Adipose tissue (tissue), 3 donors: ENCODE measurements around the gene KRT78. TPM values are rescaled to one million over a fixed set of nuclear protein-coding genes. Genes with fewer than 3 reads are reported as not detected.

Experiments
- H3K27ac ChIP-seq: one replicate; pipeline ENCODE4 v1.5.1; 2013; ENCODE audit warnings: low read depth, low read length
- WGBS, 3 donors: extraction: QIAGEN DNeasy Blood & Tissue Kit; methylation state at CpG; one replicate each; pipeline ENCODE4 v1.1.7; 2013; 5-methylcytosine and 5-hydroxymethylcytosine counted together
- polyA plus RNA-seq, 3 donors: library from polyadenylated mRNA; stranded (reverse); fragments of 200-250 nt; gene quantifications; one replicate each; pipeline ENCODE4 v1.2.3, GENCODE V29; 2013
- donor health status: healthy with polysubstance abuse.
- donor health status: Bipolar disorder and iron deficiency.
- donor health status: healthy.

KRT78 gene
- polyA plus RNA-seq, 3 donors = 0.12 to 0.98 TPM; not detected in 1

DNA sequence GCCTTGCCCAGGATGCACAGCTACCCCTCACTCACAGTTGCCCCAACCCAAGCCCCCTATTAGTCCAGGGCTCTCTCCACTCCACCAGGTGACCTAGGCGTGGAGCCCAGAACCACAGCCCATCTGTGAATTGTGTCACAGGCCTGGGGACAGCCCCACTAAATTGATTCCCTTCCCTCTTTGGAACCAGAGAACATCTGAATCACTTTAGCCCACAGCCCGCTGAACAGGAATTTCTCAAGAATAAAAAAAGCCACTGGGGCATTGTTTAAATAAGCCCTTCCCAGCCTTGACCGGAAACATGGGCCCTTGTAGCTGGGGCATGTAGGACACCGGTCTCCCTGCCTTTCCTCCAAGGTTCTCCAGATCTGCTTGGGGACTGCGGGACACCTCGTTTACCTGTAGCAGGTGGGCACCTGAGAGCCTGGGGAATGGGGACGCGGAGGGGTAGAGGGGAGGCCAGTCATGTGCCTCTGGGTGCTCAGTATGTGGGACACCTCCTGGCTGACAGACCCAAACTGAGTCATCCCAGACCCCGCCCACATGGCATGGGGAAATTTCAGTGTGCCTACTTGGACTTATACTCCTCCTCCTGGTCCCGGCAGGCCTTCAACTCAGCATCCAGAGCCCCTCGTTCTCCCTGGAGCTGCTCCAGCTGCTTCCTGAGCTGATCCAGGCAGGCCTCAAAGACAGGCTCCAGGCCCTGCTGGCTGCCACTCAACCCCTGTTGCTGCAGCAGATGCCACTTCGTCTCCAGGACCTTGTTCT, 1.3 kb downstream of the KRT78 start:
- 77 to 87% (median 81%) methylated on average over 12 of the region's 12 CpGs for WGBS, 3 donors

GRCh38 chr12:52846356-52846970, 2.3 kb downstream of the KRT78 start:
- H3K27ac ChIP-seq = no peak overlapping the region
- whole genome bisulfite sequencing, 3 donors = 78 to 82% (median 82%) methylated on average over 8 of the region's 8 CpGs

More for the DNA sequence above, 1.3 kb downstream of the KRT78 start:
- no peak overlapping the region for H3K27ac ChIP-seq

DNA sequence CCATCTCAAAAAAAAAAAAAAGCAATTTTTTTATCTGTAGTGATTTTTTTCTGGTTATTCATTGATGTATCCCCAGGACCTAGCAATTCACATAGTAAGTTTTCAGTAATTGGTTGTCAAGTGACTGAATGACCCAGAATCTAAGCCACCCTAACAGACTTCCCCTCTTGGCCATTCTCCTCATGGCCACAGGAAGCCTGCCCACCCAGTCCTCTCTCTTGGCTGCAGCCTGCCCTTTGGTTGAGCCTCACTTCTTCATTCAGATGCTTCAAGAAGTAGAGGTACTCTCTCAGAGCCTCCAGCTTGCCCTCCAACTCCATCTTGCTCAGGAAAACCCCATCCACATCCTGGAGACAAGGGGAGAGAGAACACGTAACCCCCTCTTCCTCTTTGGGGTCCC, 2.8 kb downstream of the KRT78 start:
- H3K27ac ChIP-seq = no peak overlapping the region
- WGBS, 3 donors = 50 to 100% (median 77%) methylated on average over 1 of the region's 1 CpG

DNA sequence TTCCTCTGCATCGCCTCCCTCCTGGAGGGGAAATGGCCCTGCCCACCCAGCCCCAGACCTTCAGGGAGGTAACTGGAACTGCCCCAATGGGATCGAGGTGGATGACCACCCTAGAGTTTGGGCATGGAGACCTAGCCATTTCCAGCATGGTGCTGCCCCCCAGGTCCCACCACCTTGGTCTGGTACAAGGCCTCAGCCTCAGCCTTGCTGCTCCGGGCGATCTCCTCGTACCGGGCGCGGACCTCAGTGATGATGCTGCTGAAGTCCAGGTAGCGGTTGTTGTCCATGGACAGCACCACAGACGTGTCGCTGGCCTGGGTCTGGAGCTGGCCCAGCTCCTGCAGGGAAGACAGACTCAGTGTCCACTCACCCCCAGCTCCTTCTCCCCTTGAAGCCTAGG, 4.4 kb downstream of the KRT78 start:
- no peak overlapping the region for H3K27ac ChIP-seq
- WGBS, 3 donors = 89 to 96% (median 93%) methylated on average over 11 of the region's 11 CpGs

DNA sequence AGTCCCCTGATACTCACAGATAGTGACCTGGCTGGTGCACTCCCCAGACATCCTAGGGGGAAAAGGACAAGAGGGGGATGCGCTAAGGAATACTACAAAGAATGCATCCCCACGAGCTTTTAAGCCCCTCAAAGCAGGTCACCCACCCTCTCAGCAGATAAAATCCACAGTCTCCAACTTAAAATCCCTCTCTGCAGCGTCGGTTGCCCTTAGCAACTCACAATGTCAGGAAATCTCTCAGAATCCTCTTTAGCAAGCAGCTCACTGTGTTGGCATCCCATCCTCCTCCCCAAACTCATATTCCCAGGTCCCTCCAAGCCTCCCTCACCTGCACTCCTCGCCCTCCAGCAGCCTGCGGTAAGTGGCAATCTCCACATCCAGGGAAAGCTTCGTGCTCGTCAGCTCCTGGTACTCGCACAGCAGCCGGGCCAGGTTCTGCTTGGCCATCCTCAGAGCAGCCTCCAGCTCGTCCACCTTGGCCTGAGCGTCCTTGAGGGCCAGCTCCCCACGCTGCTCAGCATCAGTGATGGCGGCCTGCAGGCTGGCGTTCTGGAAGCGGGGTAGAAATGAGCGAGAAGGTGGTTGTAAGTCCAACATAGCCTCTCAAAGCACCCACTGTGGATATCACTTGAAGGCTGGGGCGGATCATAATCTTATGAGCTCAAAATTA, 9.2 kb downstream of the KRT78 start:
- no peak overlapping the region for H3K27ac ChIP-seq
- 73 to 84% (median 80%) methylated on average over 18 of the region's 18 CpGs for WGBS, 3 donors

DNA sequence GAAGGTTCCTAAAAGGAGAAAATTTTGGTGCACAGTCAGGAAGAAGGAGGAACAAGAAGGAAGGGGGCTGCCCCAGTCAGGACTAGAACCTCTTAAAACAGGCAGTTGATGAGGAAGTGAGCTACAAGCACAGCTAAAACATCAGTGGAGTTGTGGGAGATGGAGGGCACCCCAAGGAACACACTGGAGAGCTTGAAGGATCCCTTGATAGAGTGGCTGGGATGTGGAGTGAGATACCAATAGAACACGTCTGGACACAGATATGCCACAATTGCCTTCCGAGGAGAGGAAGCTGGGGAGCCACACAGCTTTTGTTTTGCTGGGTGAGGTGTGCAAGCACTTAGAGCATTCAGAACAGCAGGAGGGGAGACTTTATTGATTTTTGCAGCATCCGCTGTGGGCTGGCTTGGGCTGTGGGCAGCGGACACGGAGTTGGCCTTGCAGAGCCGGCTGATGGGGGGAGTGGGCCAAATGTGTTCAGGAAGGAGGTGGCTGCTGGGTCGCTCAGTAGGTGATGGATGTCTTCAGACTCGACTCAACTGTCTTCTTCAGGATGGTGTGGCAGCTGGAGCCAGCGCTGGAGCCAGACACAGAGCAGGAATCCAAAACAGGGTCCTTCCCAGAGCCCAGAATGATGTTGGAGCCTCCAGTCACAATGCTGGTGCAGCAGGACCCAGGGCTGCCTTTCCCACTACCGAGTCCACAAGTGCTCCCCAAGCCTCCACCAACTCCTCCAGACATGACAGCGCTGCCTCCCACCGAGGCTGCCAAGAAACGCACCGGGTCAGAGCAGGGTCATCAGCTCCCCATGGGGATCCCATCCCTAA, 10.0 kb downstream of the KRT78 start:
- H3K27ac ChIP-seq = no peak overlapping the region
- 43 to 57% (median 54%) methylated on average over 14 of the region's 14 CpGs for WGBS, 3 donors

DNA sequence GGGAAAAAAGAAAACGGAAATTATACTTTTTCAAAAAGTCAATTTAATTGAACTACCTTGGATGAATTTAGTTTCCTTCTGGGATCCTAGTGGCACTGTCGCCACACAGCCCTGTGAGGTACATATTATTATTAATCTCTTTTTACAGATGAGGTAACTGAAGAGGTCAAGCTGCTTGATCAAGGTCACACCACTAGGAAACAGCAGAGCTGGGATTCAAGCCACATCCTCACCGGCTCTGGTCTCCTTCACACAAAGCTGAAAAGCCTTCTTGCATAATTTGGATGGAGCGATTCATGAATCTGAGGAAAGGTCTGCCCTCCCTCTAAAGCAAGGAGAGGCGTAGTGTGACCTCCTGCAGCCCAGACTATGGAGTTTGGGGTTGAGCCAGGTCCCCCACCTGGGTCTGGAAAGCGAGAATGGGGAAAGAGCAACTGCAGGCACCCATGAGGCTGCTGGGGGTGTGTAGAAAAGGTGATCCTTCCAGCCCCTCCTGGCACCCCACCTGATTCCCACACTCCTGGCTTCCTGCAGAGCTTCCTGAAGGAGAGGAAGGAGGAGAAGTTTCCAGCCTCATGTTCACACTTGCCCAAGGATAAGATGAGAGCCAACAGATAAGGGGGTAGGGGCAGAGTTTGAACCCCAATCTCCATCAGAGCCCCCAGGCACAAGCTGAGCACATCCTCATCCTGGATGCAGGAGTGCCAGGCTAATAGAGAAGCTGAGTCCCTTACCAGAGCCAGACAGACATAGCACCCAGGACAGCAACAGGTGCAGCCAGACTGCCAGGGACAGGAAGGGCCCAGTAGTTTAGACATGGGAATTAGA, 10.8 kb downstream of the KRT78 start:
- WGBS, 3 donors = 69 to 83% (median 79%) methylated on average over 6 of the region's 6 CpGs
- H3K27ac ChIP-seq = no peak overlapping the region

GRCh38 chr12:52837413-52837741, 11.4 kb downstream of the KRT78 start:
- WGBS, 3 donors = 68 to 82% (median 78%) methylated on average over 9 of the region's 9 CpGs

DNA sequence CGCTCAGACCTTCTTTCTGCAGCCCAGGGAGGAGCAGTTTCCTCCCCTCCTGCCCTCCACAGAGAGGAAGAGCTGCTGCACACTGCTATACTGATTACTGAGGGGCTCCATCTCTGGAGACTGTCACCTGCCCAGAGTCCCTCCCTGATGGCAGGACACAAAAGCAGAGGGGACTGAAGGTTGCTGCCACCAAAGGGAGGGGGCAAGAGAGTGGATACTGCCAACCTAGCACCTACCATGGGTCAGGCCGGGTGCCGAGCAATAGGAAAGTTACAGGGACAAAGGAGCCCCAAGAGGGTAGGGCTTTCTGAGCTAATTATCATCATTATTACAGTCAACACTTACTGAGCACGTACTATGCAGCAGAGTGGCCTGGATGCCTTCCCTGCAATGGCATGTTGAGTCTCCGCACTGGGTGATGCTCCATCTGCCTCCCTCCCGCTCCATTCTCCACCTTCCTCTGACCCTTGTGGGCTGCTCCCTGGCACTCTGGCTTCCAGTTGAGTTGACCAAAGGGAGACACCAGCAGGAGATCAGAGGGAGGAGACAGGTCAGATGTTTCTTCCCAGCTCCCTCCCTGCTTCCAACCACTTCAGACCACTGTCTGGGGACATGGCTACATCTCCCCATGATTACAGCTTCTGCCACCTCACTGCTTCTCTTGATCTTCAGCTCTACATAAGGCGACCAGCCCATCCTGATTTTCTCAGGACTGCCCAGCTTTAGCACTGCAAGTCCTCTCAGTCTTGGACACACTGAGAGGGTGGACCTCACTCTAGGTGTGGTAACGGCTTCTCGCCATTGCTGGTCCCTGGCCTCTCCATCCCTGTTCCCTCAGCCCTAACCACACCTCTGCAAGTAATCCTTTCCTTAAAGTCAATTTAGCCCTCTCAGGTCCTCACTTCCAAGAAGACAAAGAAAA, 12.0 kb downstream of the KRT78 start:
- 79 to 90% (median 85%) methylated on average over 9 of the region's 9 CpGs for WGBS, 3 donors
- no peak overlapping the region for H3K27ac ChIP-seq

More at GRCh38 chr12:52837413-52837741, 11.4 kb downstream of the KRT78 start:
- H3K27ac ChIP-seq = no peak overlapping the region

DNA sequence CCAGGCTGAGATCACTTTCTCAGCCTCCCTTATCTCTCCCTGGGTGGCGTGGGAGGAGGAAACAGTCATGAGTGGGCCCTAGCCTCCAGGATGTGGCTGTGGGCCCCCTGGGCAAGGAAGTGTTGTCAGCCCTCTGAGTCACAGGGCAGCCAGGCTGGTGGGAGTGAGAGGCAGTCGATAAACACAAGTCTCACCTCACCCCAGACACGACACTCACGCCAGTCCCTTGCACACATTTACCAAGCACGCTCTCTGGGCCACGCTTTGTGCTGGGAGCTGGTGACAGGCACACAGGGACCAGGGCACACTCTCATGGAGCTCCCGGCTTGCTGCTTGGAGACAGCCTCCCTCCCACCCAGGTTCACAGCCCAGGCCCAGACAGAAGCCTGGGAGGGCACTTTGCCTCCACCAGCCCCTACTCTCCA, 12.7 kb downstream of the KRT78 start:
- H3K27ac ChIP-seq = no peak overlapping the region
- WGBS, 3 donors = 59 to 75% (median 62%) methylated on average over 7 of the region's 7 CpGs

DNA sequence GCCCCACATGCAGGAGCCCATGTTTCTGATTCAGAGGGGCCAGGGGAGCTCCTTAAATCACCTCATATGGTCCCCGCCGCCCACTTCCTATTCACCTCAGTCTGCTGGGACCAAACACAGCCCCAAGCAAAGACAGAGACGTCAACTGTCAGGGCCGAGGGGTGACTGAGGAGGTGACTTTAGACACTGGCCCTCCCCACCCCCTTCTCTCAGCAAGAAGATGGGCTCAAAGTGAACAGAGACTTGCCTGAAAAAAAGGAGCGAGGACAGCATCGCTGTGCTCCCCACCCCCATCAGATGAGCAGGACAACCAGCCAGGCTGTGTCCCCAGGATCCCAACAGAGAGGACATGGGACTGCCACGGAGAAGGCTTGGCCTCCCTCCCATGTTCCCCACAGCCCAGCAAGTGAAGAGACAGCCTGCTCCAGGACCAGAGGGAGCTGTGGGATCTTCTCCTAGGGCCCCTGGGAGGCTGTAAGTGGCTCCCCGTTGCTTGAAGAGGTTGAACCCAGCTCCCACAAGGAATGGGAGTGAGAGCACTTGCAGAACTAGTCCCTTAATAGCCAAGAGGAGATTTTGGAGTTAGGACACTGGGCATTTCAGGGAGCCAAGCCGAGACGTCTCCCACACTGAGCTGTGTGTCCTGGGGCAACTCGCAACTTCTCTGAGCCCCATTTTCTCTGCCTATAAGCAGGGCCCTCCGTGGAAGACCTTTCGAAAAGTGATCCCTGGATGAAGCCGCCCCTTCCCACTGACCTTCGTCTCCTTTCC, 13.3 kb downstream of the KRT78 start:
- WGBS, 3 donors = 63 to 81% (median 79%) methylated on average over 15 of the region's 15 CpGs
- H3K27ac ChIP-seq = no peak overlapping the region

DNA sequence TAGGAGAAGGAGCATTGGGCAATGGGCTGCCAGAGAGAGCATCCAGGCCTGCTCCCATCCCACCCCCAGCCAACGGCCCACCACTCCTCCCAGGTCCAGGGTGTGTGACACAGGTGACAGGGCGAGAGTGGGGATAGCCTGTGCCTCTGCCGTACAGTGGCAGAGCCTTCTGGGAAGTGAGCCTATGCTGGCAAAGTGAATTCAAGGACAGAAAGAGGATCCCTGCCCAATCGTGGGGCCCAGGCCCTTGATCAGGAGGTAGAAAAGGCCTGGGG, 14.1 kb downstream of the KRT78 start:
- no peak overlapping the region for H3K27ac ChIP-seq
- 57 to 73% (median 70%) methylated on average over 4 of the region's 4 CpGs for WGBS, 3 donors

DNA sequence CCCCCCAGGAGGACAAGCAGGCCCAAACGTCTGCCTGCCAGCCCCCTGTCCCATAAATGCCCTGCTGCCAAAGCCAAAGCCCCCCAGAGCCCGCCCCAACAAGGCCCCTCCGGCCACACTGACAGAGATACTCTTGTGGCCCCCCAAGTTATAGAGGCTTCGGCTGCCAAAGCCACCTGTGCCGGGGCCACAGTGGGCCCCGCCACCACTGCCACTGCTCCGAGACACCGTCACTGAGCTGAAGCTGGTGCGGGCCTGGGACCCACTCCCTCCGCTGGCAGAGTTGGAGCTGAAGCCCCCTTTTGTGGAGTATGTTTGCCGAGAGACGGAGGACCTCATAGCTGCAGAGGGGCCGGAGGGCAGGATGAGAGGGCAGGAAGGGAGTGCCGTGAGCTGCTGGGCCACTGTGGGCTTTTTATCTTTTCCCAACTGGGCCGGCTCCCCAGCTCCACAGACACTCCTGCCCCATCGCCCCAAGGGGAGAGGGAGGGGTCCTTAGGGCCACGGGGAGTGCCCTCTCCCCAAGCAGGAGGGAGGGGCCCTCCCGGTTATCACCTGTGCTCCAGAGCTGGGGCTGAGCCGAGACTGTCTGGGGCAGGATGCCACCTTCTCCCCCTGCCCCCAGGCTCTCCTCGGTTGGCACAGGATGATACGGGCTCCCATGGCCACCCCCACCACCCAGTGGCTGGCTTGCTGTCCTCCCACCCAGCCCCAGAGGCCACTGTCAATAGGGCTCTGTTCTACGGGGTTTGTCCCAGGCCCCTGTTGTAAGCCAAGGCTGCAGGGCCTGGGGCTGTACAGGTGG, 14.7 kb downstream of the KRT78 start, which contains the start of gene KRT79:
Gene KRT79, minus strand, starts transcription at position 390 of the 805 bp plus-strand sequence. Its CDS starts 51 bp downstream, at position 339.
- H3K27ac ChIP-seq = no peak within 1 kb of the TSS
- WGBS, 3 donors = 85 to 90% (median 88%) methylated on average over 21 to 22 of the region's 22 CpGs

DNA sequence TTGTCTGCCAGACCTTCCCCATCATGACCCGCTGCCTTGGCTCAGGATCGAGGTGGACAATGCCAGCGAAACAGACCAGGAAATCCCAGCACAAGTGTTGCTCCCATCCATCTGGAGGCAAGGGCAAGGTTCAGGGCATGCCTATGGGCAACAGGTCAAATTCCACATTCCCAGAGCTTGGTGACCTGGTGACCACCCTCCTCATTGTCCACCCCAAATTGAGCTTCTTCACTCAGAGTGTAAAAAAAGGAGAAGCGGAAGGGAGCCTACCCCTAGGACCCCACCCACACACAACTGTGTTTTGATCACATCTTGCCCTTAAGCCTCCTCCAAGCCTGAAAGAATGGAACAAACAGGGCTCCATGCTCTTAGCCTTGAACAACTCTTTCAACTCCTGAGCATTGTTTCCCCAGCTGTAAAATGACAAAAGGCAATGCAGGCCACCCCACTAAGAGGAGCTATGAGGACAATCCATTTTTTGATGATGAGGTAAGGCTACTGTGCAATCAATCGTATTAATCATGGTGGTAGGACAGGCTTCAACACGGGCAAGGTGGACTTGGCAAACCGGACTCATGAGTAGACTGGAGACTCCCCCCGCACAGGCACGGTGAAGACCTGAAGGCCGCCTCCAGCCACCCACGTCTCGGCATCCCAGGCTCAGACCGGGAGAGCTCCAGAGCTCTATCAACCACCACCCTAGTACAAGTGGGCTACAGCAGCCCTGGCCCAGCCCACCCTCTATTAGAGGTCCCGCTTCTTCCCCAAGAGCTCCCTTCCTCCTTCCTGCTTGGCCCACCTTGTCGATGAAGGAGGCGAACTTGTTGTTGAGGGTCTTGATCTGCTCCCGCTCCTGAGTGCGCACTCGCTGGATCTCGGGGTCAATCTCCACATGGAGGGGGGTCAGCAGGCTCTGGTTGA, 15.5 kb downstream of the KRT78 start:
- 89 to 94% (median 94%) methylated on average over 20 of the region's 20 CpGs for WGBS, 3 donors

DNA sequence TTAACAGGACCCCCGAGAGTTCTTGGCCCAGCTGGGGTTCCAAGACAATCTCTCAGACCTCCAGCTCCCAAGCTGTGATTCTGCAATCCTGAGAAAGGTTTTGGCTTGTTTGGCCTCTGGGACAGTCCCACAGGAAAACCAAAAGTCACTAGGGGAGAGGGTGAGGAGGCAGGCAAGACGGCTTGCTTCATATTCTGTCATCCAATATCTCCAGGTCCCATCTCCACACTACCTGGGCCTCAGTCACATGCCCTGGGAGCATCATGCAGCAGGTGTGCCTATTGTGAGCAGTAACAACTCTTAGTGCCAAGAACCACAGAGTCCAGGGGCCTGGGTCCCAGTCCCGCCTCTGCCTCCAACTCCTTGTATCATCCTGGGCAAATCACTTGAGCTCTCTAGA, 16.3 kb downstream of the KRT78 start:
- H3K27ac ChIP-seq = no peak overlapping the region
- WGBS, 3 donors = 68 to 75% (median 71%) methylated on average over 3 of the region's 3 CpGs

More for the DNA sequence above, 15.5 kb downstream of the KRT78 start:
- no peak overlapping the region for H3K27ac ChIP-seq
